Stimulated activated CD4-positive, alpha-beta T cell treated with anti-CD3 and anti-CD28 coated beads, Interleukin-2, amount 100 ng/mL, for 4 hours (primary cell): Measurements from ENCODE around the gene MMP20.
"Not testable (repeated sequence)": the region's sequence is repeated elsewhere in the genome, so short reads cannot be mapped to it uniquely, and the experiment has no call there.

ENCODE experiments used
- DNase-seq: peaks from one replicate; pipeline ENCODE4 v3.0.0-alpha.2; 2020; ENCODE audit warnings: low read depth

MMP20 gene, protein sequence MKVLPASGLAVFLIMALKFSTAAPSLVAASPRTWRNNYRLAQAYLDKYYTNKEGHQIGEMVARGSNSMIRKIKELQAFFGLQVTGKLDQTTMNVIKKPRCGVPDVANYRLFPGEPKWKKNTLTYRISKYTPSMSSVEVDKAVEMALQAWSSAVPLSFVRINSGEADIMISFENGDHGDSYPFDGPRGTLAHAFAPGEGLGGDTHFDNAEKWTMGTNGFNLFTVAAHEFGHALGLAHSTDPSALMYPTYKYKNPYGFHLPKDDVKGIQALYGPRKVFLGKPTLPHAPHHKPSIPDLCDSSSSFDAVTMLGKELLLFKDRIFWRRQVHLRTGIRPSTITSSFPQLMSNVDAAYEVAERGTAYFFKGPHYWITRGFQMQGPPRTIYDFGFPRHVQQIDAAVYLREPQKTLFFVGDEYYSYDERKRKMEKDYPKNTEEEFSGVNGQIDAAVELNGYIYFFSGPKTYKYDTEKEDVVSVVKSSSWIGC

DNA sequence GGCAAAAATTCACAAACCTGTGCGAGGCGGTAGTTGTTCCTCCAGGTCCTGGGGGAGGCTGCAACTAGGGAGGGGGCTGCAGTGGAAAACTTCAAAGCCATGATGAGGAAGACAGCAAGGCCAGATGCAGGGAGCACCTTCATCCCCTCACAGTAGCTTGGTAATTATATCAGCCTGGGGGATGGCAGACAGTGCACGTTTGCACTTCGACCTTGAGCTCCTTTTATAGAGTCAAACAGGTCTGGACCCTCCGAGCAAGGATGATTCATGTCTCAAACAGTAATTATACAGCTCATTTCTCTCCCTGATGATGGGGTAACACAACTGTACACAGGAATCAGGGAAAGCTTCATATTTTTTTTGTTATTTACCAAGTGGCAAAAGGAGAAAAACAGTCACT is at the start of gene MMP20:
MMP20 (minus strand) TSS at position 156 of the 400 bp plus-strand sequence; CDS start at position 143, 13 bp downstream.
- no peak for DNase-seq

DNA sequence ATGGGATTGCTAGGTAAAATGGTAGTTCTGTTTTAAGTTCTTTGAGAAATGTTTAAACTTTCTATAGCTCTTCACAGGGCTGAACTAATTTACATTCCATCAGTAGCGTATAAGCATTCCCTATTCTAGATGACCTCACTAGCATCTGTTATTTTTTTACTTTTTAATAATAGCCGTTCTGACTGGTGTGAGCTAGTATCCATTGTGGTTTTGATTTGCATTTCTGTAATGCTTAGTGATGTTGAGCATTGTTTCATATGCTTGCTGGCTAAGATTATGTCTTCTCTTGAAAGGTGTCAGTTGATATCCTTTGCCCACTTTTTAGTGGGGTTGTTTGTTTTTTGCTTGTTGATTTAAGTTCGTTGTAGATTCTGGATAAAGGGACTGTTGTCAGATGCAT is 44.5 kb upstream of the MMP20 start:
- DNase-seq = no peak

DNA sequence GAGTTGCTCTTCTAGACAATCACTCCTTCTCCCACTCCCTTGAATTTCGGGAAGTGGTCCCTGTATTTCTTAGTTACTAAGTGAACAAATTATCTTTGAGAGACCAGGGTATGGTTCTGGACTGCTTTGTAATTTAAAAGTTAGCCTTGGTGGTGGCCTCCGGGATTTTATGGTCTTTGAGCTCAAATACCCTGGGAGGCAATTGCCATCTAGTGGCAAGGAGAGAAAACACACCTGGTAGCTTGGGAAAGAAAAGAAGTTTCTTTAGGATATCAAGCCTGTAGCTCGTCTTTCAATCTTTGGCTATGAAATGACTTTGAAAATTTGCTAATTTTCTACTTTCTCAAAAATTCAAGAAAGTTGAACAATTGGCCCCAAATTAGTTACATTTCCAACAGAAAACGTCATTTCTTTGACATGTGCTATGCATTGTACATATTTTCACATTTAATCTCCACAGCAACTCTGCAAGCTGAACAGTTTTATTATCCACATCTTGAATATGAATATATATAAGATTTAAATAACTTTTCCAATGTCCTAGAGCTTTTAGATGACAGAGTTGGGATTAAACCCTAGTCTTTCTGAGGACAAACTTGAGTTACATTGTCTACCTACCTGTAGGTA is 41.3 kb upstream of the MMP20 start:
- DNase-seq = no peak

DNA sequence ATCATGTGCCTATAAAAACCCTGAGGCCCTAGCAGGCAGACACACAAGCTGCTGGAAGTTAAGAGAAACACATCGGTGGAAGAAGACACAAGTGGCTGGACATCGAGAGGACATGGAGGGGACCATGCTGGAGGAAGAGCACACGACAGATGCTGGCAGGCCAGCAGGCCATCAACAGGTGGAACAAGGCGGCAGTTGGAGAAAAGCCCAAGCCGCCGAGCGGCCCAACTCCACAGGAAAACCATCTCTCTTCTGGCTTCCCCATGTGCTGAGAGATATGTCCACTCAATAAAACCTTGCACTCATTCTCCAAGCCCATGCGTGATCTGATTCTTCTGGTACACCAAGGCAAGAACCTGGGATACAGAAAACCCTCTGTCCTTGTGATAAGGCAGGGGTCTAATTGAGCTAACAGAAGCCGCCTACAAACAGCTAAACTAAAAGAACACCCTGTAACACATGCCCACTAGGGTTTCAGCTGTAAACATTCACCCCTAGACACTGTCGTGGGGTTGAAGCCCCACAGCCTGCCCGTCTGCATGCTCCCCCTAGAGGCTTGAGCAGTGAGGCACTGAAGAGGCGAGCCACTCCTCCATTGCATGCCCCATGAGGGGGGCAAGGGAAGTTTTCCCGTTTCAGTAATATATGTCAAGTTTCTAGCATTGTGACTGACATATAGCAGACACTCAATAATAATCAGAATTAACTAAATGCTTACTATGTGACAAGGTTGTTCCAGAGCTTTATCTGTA is 39.0 kb upstream of the MMP20 start:
- no peak for DNase-seq

DNA sequence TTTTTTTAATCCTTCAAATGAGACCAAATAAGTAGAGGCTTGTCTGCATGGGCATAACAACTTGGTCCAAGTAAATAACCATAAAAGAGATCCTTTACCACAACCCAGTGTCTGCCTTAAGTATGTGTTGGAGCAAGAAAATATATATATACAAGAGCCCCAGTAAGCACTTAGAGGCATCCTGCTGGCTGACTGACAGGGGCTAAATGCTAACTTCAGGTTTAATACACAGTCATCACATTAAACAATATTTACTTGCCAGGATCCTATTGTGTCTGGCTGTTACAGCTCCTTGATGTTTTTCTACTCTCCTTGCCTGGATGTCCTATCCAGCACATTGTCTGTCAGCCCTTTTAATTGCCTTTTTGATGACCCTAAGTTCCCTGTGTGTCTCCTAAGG is 37.5 kb upstream of the MMP20 start:
- DNase-seq = no peak

DNA sequence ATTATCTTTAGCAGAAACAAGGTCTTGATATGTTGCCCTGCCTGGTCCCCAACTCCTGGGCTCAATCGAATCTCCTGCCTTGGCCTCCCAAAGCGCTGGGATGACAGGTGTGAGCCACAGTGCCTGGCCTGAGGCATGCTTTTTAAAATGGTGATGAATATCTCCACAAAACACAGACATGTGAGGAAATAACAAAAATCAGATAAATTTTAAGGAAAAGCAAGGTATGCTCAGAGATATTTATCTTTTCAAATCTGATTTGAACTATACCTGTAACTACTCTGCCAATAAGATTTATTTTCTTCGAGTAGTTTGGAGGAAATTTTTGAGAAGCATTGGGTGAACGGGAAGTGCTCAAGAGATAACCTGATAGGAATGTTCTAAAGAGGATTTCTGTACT is 35.9 kb upstream of the MMP20 start:
- no peak for DNase-seq

DNA sequence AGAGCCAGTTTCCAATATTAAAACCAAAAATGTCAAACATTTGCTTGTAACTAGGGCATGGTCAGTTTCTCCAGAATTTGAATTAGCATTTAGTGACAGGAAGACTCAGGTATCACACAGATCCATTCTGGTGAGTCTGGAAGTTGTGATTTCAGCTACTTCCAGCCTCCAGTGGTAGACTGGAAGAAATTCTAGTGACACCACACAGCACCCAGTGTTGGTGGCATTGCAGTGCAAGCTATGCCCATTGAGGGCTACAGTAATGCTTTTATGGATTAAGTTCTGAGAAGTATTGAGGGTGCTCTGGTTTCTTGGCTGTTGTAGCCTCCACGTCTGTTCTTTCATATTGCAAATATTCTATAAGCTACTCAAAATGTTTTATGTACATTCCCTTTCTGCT is 31.4 kb upstream of the MMP20 start:
- no peak for DNase-seq

DNA sequence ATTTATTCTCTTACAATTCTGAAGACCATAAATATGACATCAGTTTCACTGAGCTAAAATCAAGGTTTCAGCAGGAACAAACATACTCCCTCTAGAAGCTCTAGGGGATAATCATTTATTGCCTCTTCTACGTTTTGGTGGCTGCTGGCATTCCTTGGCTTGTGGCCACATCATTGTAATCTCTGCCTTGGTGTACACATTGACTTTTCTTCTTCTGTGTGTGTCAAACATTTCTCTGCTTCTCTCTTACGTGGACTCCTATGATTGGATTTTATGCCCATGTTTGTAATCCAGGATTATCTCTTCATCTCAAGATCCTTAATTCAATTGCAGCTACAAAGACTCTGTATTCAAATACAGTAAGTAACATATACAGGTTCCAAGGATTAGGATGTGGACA is 30.4 kb upstream of the MMP20 start:
- no peak for DNase-seq

DNA sequence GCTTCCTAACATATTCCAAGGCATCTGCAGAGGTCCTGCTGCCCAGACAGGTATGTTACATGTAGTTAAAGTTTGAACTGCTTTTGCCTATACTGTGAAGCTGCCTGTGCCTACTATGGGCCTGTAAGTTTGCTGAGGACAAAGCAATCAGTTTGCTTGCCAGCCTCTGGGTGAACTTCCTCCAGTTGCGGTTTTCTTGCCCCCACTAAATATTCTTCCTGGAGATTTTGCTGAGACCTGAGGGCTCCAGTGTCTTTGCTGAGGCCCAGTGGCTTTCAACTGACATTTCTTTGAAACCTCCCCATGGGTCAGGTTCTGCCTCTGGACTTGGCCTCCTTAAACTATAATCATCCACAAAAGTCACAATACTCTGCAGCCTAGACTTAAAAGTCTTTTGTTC is 29.6 kb upstream of the MMP20 start:
- DNase-seq = no peak

DNA sequence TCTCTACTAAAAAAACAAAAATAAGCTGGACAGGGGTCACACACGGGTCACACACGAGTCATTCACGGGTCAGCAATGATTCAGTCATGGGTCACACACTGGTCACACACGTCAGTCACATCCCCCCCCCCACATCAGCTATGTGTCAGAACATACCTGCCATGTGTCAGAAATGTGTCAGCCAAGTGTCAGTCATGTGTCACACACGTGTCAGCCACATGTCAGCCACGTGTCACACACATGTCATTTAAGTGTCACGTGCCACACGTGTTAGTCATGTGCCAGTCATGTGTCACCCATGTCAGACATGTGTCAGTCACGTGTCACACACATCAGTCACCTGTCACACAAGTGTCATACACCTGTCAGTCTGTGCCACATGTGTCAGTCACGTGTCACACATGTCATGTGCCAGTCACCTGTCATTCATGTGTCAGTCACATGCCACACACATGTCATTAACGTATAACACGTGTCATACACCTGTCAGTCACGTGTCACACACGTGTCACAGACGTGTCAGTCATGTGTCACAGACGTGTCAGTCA is 28.7 kb upstream of the MMP20 start:
- DNase-seq = no peak

DNA sequence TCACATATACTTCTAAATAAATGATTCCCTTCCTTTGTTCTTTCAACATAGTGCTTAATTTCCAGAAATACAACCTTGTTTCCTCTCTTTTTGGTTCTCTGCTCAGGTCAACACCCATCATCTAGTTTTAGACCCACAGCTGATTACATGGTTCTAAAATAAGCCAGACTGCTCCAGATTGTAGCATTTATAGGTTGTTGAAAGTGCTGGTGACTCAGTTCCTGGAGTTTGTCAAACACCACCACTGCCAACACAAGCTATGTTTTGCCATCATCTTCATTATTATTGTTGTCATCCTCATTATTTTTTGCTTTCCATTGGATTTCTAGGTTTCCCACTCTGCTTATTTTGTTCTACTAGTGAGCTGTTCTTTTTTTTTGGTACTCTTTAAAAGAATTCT is 22.3 kb upstream of the MMP20 start:
- DNase-seq = no peak

DNA sequence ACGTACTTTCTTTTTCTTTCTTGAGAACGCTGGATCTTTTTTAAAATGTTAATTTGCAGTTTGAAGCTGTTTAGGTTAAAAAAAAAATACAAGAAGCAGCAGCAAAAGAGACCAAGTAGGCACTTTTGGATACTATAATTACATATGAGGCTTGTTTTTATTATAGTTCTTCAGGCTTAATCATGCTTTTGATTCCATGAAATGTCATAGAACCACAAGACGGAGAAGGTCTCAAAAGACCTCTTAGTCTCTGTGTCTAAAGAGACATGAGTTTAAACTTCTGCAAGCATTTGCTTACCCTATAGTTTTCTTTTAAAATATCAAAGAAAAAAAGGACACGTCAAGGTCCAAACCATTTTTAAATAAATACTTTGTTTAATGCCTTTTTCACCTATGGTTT is 18.8 kb upstream of the MMP20 start:
- no peak for DNase-seq

DNA sequence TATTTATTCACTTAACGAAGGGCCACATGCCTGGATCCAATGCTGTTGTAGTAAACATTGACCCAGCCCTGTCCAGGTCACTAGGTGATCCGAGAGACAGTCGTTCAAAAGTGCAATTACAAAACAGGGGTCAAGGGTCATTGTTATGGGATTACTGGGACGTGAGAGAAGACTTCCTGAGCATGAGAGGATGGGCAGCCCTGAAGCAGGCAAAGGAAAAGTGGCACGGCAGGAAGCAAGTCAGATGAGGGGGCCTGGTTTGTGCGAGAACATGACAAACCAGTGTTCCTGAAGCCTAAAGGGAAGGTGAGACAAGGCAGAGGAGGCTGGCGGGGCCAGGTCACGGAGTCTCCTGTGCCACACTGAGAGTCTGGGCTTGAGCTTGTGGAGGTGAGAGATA is 15.8 kb upstream of the MMP20 start:
- no peak for DNase-seq

DNA sequence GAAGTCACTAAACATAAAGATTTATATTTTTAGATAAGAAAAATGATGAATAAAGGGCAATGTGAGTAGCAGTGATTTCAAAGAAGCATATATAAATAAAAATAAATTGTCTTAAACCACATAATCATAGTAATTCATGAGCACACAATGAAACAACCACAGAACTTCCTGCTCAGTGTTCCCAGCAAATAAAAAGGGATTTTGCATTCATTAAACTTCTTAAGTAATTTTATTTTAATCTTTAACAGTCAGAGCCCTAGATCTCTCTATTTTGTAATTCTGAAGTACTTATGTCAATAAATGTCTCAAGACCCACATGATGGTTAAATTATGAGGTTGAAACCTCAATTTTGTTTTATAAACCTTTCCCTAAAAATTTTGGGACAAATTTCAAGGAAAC is 14.5 kb upstream of the MMP20 start:
- no peak for DNase-seq

DNA sequence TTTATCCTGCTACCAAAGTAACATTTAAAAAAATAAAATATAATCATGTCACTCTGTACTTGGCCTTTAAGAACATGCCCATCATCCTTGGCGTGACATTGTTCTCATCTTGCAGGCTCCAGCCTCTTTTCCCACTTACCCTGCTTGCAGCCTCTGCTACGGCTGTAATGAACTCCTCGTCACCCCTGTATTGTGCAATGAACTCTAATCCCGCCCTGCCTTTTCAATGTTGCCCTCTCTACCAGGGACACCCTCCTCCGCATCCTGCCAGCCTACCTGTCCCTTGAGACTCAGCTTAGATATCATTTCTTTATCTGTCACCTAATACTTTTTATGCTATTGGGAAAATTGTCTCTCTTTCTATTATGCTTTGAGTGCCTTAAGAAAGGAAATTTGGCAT is 12.6 kb upstream of the MMP20 start:
- no peak for DNase-seq

DNA sequence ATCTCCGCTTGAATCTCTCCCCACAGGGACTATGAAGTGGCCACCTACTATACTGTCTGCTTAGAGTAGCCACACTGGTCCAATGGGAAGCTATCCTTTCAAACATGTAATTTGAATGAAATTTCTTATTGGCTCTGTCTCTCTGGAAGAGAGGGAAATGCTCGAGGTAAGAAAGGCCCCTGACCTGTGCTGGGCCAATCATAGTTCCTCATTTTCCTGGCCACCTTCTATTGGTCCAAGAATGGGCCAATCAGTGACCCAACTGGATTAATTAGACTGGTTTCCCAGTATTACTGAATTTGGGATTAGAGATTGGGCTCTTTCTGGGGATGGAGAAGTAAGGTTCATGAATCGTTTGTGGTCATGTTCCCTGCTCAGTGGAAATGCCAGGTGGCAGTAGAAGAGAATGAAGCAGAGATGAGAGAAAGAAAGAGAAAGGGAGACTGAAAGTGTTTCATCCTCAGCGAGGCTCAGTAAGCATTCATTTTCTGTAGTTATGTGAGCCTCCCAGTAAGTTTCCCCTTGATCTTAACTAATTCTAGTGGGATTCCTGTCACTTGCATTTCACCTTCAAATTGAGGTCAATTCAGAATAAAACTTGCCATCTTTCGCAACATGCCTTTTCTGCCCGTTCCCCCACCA is 8.4 kb upstream of the MMP20 start:
- no peak for DNase-seq

DNA sequence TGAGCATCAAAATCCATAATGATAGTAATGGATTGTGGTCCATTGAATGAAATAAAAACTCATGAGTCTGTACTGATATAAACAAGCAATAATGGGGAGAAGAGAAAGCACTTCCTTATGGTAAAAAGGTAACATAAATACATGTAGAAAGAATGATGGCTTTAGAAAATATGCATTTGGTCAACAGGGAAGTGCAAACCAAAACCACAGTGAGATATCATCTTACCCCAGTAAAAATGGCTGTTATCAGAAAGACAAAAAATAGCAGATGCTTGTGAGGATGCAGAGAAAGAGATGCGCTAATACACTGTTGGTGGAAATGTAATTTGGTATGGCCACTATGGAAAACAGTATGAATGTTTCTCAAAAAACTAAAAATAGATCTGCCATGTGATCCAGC is 6.9 kb upstream of the MMP20 start:
- no peak for DNase-seq

DNA sequence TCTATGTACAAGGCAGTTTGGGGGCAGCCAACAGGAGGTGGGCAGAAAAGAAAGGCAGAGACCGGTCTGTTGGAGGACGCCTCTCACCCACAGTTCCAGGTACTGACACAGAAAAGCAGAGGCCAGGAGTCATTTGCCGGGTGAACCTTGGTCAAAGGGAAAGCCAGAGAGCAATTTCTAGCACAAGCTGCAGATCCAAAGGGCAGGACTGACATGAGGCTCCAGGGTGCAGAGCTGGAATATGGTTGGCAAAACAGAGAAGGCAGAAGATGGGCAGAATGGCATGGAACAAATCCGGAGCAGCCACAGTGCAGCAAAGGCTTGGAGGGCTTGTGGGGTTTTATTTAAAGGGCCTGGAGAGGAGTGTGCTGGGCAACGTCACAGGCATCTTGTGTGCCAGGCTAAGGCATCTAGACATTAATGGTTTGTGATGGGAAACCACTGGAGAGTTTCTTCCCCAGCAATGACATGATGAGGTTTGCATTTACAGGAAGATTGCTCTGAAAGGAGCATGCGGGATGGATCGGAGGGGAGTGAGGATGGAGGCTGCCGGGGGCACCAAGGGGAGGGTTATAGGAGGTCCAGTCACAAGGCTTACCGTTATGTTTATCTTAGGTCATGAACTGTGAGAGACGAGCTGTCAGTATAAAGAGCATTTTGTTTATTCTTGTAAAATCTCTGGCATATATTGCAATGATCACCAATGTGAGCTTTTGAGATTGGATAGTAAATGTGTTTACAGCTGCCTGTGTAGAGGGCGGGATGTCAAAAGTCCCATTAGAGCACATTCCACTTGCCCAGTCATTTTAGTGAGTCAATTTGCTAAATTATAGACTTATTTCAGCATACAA is 5.7 kb upstream of the MMP20 start:
- DNase-seq = no peak

DNA sequence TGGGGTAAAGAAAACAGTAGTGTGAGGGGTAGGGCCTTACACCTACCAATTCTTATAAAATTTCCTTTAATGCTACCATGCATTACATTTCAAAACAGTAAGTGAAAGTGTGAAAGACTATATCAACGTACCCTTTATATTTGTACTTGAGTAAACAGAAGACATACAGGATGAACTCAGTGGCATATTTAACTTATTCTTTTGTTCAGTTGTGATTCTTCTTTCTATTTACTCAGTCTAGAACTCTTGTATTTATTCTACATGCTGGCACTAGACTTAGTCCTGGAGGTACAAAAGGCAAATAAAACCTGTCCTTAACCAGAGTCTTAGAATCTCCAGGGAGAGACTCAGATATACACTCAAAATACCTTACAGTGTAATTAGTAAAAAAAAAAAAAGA is 4.8 kb upstream of the MMP20 start:
- not testable (repeated sequence) for DNase-seq

DNA sequence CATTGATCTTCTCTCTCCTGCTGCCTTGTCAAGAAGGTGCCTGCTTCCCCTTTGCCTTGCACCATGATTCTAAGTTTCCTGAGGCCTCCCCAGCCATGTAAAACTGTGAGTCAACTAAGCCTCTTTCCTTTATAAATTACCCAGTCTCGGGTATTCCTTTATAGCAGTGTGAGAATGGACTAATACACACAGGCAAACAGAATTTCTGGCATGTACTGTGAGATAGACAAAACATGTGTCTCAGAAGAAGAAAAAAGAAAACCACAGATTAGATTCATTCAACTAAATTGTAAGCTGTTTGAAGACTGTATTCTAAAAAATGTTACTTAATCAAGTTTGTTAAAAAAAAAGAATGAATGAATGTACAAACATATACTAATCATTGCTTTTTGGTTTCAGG is 1.5 kb upstream of the MMP20 start:
- no peak for DNase-seq

DNA sequence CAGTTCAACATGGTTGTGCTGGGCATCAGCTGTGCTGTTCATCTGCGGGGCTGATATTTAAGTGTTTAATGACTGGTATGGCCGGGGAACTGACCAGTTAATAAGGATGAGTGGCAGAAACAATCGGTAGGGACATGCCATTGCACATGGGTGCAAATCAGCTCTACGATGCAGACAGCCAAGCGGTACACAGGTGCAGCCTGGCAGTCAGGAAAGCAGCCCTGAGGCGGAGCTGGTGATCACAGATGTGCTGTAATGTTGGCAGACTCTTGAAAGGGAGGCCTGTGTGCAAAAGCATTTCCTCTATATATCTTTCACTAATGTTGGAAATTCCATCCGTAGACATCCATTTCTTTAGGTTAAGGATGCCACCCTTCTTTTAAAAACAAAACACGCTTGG is 1.1 kb downstream of the MMP20 start:
- no peak for DNase-seq
